Astrocyte of the spinal cord (primary cell): ENCODE data around the gene ULBP2.

Experiments used
- DNase-seq: peaks from one replicate; pipeline ENCODE4 v3.0.0; 2011; ENCODE audit warnings: low read depth, low spot score
- H3K4me3 ChIP-seq: 2 replicates; pipeline ENCODE4 v1.5.1; 2011; ENCODE audit warnings: low read depth, mild to moderate bottlenecking, low read length, moderate library complexity
- CTCF ChIP-seq: IDR thresholded peaks from 2 replicates; pipeline ENCODE4 v1.5.1; 2012; ENCODE audit warnings: low read depth, mild to moderate bottlenecking, low read length, inconsistent platforms
- in situ Hi-C: cut with HindIII; loops from 2 replicates; pipeline ENCODE4 v1.10.0; 2017; ENCODE audit warnings: low sequenced_read_pairs

The ULBP2 gene

GRCh38 chr6:149897855-149898744, 43.7 kb upstream of the ULBP2 start, which contains the start of gene RAET1E:
Gene RAET1E, minus strand, starts transcription at chr6:149898113. Its CDS starts 7,212 bp downstream, at chr6:149890901.
- TF ChIP-seq CTCF: peak; percentile 10
- DNase-seq: no peak
- no peak within 1 kb of the TSS for H3K4me3 ChIP-seq
- in situ Hi-C loops: no loop called here

- no peak for TF ChIP-seq CTCF
- H3K4me3 ChIP-seq: no peak overlapping the region
- in situ Hi-C loops: no loop called here
- no peak for DNase-seq
Observed at GRCh38 chr6:149898966-149899365, 42.8 kb upstream of the ULBP2 start.

GRCh38 chr6:149899486-149899885, 42.3 kb upstream of the ULBP2 start:
- H3K4me3 ChIP-seq: no peak overlapping the region
- no peak for TF ChIP-seq CTCF
- in situ Hi-C loops: no loop called here
- no peak for DNase-seq

- DNase-seq: no peak
- no peak overlapping the region for H3K4me3 ChIP-seq
- in situ Hi-C loops: no loop called here
- TF ChIP-seq CTCF: no peak
Observed at GRCh38 chr6:149899926-149900619, 41.7 kb upstream of the ULBP2 start.

GRCh38 chr6:149900620-149901443, 41.0 kb upstream of the ULBP2 start:
- DNase-seq: no peak
- H3K4me3 ChIP-seq: no peak overlapping the region
- in situ Hi-C loops: no loop called here
- no peak for TF ChIP-seq CTCF

GRCh38 chr6:149901444-149902140, 40.2 kb upstream of the ULBP2 start:
- in situ Hi-C loops: no loop called here
- DNase-seq: no peak
- no peak for TF ChIP-seq CTCF
- no peak overlapping the region for H3K4me3 ChIP-seq
